Posterior vena cava (tissue), 2 donors: ENCODE data around the gene BHLHE41. TPM values are rescaled to one million over a fixed set of nuclear protein-coding genes. Genes with fewer than 3 reads are reported as not detected.

Experiments
- DNase-seq: peaks from one replicate; pipeline ENCODE4 v3.0.0-alpha.2; 2020; ENCODE audit warnings: low spot score
- intact Hi-C, 2 donors: fragments of 100-400 bp; cut with DNase I; formaldehyde crosslinking; loops; one replicate each; pipeline versions ENCODE4 v1.14.1 to v1.14.2; 2022 to 2023
- long read RNA-seq, 2 donors: library from polyadenylated mRNA; unstranded; transcript quantifications; one replicate each; pipeline ENCODE4 v2.0.0, GENCODE V29; 2020 to 2021
- total RNA-seq, 2 donors: library from RNA; stranded (reverse); fragmentation: NEBNext Ultra II Directional; extraction: Animal tissue kit (Norgen Biotek cat#: 25700); gene quantifications; one replicate each; pipeline ENCODE4 v1.2.1, GENCODE V29; 2021
- donor health status: DM: yes; HTN: yes; CAD: no.
- donor health status: DM: yes; HTN: yes; CAD: no.

BHLHE41 gene
- total RNA-seq: 10 to 100 TPM; 15.9 to 18.6 TPM
- long read RNA-seq, donor 1, partial matches to known transcripts: 0 of 1 reads
- long read RNA-seq, donor 1, other reads (novel, unspliced or antisense): 1 of 1 reads
- long read RNA-seq, donor 2, partial matches to known transcripts: 0 of 2 reads
- long read RNA-seq, donor 2, other reads (novel, unspliced or antisense): 2 of 2 reads

DNA sequence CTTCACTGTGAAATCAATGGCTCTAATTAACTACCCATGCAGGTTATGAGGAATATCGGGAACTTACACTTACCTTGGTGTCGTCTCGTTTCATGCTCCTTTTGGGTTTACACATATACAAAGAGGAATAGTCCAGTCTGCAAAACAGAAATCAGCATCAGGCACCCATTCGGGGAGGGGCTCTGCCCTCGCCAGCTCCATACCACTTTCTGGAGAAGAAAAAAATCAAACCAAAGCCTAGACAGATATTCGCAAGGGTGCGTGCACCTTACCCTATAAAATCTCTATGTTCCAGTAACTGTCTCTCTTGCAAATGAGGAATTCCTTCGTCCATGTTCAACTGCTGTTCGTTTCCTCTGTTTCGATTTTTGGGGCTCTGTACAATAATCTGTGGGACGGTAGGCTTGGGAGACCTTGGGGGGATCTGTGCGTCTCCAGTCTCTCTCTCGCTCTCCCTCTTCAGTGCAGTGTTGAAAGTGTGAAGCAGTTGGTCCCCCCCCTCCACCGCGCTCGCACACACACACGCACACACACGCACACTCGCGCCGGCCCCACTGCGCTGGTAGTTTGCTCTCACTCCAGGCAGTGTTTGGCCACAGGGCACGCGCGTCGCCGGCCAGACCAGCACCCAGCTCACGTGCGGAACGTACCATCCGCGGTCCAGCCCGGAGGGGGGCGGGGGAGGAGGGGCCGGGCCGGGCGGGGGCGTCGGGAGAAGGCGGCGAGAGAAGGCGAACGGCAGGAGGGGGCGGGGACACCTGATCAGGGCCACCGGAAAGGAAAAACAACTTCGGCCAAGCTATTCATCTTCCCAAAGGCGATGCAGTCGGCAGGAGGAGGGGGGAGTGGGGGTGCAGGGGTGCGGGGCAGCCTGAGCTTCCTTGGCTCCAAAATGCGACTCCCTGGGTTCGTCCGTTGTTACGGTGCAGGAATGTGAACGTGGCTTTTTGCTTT, at the start of gene BHLHE41:
BHLHE41 (minus strand) TSS at position 592 of the 954 bp plus-strand sequence; CDS start at position 334, 258 bp downstream.
- peak; percentile 92 for DNase-seq
- intact Hi-C loops: loop anchor here in 1 of 2 donors (10.0 kb wide), 2 partner anchors 70 to 150 kb away; partner anchors contain the start of gene SSPN

- DNase-seq: no peak
- intact Hi-C loops: no loop called here
Measured at GRCh38 chr12:26172946-26173552, 48.2 kb upstream of the BHLHE41 start.

DNA sequence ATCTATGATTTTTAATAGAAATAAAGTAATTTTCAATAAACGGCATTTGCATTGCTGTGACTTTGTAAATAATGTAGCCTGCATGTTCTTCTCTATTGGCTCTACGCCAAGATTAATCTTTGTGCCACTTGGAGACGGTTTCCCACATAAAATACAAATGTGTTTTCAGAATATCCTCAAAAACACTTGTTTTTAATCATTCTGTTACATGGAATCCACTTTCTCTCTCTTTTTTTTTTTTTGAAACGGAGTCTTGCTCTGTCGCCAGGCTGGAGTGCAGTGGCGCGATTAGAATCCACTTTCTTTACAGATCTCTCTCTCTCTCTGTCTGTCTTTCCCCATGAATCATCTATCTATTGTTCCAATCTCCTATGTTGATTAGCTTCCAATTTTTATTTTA, 47.7 kb upstream of the BHLHE41 start:
- intact Hi-C loops: no loop called here
- no peak for DNase-seq

DNA sequence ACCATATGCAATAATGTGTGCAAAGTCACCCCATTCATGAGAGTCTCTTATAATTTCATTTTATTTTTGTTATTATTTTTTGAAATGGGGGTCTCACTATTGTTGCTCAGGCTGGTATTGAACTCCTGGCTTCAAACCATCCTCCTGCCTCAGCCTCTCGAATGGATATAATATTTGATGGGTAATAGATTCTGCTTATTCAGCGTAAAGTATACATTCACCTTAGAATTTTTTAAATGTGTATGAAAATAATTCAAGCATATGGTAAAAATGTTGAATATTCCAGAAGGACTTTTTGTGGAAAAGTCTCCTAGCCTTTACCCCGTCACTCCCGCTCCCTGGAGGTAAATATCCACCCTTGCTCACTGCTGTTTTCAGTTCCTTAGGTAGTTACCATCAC, 47.2 kb upstream of the BHLHE41 start:
- no peak for DNase-seq
- intact Hi-C loops: no loop called here

DNA sequence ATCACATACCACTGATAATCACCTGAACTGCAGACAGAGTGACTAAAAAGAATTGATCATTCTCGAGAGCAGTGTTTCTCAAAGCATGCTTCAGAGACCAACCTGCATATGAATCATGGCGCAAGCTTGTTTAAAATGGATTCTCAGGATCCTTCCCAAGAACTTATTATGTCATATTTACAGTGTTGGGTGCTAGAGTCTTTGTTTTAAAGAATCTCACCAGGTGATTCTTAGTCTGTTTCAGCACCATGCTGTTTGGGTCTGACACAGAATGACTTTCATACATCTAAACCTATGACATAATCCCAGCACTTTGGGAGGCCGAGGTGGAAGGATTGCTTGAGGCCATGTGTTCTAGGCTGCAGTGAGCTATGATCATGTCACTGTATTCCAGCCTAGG, 39.3 kb upstream of the BHLHE41 start:
- intact Hi-C loops: no loop called here
- no peak for DNase-seq

DNA sequence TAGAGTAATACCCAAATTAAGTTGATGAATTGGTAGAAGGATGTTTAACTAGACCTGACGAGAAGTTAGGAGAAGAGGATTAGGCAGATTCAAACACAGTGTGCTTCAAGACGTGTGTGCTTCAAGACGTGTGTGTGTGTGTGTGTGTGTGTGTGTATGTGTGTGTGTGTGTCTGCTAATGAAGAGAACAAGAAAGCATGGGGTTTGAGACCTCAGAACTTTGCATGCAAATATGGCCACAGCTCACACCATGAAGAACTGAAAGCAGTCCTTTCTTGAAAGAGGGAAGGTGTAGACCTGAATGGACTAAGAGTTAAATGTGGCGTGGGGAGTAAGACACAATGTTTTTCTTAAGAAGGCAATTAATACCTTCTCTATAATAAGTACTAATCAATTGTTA, 38.1 kb upstream of the BHLHE41 start:
- intact Hi-C loops: no loop called here
- no peak for DNase-seq

DNA sequence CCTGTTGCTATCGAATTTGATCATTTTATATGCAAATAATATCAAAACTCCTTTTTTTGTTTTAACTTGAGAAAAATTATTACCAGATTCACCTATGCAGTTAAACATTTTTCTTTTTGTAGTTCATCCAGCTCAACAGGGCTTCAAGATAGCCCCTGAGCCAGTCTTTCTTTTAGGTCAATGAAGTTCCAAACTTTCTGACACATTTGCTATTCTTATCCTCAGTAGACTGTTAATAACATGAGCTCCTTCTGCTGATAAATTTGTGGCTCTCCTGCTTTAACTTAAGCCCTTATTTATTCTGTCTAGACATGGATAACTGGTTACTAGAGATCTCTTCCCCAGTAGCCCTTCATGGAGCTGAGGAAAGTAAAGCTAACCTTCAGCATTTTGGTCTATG, 37.3 kb upstream of the BHLHE41 start:
- intact Hi-C loops: no loop called here
- DNase-seq: no peak

DNA sequence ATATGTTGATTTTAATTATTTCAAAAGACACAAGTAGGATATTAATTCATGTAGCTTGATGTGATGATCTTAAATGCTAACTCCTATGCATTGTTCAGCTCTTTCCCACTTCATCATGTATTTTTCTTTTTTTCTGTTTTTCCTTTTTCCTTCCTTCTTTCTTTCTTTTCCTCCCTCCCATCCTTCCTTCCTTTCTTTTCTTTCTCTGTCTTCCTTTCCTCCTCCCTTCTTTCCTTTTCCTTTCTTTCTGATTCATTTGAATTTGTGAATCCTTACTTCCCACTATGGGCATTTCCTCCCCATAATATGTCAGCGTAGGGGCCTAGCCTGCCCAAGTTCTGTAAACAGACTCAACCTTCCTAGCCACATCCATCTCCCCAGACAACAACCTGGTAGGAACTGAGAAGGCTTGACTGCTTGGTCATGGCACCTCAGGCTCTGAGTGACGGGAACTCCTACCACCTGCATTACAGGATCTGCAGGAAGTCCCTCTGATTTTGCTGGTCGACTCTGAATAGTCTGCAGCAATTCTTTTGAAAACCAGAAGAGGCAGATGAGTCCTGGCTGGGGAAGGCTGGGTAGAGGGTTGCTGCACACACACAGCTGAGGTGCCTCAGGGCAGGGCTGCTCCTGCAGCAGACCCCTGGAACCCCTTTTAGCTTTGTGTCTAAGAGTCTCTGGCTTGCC, 33.4 kb upstream of the BHLHE41 start:
- no peak for DNase-seq

DNA sequence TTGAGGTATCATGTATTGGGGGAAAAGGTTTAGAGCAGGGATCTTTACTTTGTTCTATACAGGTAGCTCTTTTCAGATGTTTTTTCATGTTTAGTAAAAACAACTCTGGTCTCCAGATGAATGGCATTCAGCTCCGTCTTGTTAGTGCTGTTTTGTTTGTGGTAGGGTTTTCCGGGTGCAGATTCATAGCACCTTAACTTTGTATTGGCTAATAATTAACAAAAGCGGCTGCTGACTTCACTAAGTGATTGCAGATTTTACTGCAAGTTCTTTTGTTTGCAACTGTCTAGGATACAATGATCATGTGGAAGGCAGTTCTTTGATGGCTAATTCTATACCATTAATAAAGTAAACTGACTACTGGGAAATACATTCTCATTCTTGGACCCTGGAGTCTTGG, 32.2 kb upstream of the BHLHE41 start:
- DNase-seq: no peak
- intact Hi-C loops: no loop called here

More for the DNA sequence above, 33.4 kb upstream of the BHLHE41 start:
- intact Hi-C loops: no loop called here

DNA sequence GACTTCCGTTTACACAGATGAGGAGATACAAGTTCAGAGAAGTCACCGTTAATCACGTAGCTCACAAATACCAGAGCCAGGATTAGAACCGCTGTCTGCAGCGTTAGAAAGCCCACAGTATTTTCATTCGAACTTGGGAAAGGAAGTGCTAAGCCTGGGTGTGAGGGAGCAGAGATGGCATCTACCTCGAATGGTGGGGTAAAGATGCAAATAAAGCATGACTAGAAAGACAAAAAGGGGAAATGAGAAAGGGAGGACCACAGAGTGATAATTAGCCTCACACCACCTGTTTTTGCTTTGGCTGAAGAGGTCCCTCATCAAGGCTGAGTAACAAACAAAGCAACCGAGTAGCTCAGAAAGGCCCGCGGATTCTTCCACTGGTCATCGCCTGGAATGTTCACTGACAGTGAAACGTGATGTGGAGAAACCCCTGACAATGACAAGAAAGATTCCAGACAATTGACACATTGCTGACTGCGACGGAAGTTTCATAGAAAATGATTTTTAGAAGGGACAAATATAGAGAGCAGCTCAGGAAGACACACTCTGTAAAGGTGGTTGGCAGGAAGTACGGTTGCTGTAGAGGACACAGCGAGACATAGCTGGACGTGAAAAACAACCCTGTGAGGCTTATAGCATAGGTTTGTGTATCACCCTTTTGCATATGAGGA, 31.5 kb upstream of the BHLHE41 start:
- no peak for DNase-seq
- intact Hi-C loops: no loop called here

- intact Hi-C loops: no loop called here
- no peak for DNase-seq
Measured at GRCh38 chr12:26153421-26154154, 28.8 kb upstream of the BHLHE41 start.

GRCh38 chr12:26152507-26153102, 27.8 kb upstream of the BHLHE41 start:
- intact Hi-C loops: no loop called here
- no peak for DNase-seq

DNA sequence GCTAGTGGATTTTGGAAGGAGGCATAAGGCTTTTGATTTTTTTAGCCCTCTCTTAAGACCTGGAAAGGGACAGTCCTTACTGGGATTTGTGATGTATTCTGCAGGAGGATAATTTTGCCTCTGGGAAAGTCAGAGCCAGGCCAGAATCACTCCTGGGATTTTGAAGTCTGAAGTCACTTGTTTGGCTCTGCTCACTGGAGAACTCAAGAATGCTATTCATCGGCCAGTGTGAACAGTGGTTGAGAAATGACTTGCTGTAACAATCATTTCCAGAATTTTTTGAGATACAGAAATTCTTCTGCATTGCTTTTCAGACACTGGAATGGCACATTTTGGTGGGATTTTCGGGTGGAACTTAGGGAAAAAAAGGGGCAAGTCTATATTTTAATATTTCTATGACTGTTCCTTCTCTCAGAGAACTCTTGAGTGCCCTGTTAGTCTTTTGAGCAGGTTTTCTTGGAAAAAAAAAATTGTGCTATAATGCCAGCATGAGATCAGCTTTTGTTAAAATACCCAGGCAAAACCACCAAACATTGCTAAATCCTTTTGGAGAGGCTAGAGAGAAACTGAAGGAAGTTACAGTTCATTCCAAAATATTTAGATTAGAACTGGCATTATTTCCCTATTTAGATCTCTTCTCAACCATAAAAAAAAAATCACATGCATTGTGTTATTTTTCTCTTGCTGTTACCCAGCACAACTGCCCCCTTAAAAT, 26.1 kb upstream of the BHLHE41 start:
- intact Hi-C loops: loop anchor here in 1 of 2 donors (1.0 kb wide), 1 partner anchor 25 kb away; no protein-coding TSS in a partner anchor
- no peak for DNase-seq

GRCh38 chr12:26149968-26150500, 25.2 kb upstream of the BHLHE41 start:
- intact Hi-C loops: loop anchor here in 1 of 2 donors (1.0 kb wide), 1 partner anchor 24 kb away; no protein-coding TSS in a partner anchor
- no peak for DNase-seq

- DNase-seq: no peak
- intact Hi-C loops: no loop called here
Measured at GRCh38 chr12:26148291-26148690, 23.5 kb upstream of the BHLHE41 start.

- no peak for DNase-seq
- intact Hi-C loops: no loop called here
Measured at GRCh38 chr12:26143291-26143690, 18.5 kb upstream of the BHLHE41 start.

DNA sequence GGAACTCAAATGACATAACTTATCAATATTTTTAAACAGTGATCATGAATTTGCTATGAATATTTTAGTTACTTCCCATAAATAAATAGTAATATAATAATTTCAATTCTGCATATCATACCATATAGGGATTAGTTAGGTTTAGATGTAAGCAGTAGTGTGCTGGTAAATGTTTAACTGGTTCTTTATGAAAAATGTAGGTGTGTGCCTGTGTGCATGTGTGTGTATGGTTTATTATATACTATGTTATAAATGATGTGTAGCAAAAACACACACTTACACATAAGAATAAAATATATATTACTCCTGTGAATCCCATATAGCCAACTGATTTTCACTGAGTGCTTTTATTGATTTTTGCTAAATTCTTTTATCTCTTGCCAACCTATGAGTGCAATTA, 14.0 kb upstream of the BHLHE41 start:
- DNase-seq: no peak
- intact Hi-C loops: loop anchor here in 1 of 2 donors (5.0 kb wide), 1 partner anchor 98 kb away; no protein-coding TSS in a partner anchor
